ENCODE results near the gene CHTF18.
"Not testable (repeated sequence)": the region's sequence is repeated elsewhere in the genome, so short reads cannot be mapped to it uniquely, and the experiment has no call there.

CHTF18 gene

DNA sequence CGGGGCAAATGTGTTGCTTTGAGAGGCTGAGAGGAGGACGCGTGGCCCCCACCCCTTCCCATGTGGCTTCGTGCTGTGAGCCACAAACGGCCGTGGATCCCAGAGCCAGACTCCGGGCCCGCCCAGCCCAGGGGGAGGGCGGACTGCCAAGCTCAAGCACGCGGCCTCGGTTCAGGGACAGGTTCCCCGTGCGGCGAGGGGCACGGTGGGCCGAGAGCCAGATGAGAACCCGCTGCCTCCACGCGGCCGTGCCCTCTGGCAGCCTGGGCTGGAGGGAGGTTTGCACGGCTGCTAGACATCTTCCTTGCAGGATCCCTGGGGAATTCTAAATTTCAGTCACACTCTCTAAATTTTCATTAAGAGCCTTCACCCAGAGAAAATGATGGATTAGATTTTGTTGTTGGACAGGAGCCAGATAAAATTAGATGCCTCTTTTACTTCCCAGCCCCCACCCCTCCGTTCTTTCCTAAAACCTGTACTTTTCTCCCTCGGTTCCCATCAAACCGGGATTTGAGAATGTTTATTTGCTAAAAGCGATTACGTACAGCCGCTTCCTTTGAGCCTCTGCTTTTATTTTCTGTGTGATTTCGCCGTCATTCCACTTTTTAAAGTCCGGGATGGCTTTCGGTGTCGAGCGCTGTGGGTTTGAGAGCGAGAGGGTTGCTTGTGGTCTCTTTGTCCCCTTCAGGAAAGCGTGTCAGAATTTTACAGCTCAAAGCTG lies 37.1 kb downstream of the CHTF18 start:
- no peak for DNase-seq
- no peaks in the 10 kb centered on the region for H3K36me3 Mint-ChIP-seq (ENCODE audit: low read depth)
- peaks cover 3% of the 10 kb centered on the region for H3K4me1 Mint-ChIP-seq (ENCODE audit: low read depth)
- H3K9me3 Mint-ChIP-seq = no peaks in the 10 kb centered on the region
- peaks cover 27% of the 10 kb centered on the region for H3K27me3 Mint-ChIP-seq
- H3K27ac Mint-ChIP-seq = no peak overlapping the region
- H3K4me3 Mint-ChIP-seq = no peak overlapping the region

DNA sequence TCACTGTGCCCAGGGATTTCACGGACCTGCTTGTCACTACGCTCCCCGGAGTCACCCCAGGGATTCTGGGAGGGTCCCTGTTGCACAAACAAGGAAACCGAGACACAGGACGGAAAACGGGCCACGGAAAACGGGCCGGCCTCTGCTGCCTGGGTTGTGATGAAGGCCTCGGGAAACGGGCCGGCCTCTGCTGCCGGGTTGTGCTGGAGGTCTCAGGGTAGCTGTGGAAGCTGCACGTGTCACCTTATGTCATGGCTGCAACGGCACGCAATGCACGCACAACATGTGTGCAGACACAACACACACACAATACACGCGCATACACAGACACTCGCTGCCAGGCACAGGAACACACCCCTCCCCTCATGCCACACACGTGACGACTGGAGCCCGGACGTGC lies 39.1 kb downstream of the CHTF18 start:
- no peak for DNase-seq
- Mint-ChIP-seq H3K27ac (no peak overlapping the region), H3K27me3 (peaks cover 19% of the 10 kb centered on the region), H3K4me3 (no peak overlapping the region), H3K36me3 (ENCODE audit: low read depth) (no peaks in the 10 kb centered on the region), H3K4me1 (ENCODE audit: low read depth) (no peaks in the 10 kb centered on the region), H3K9me3 (no peaks in the 10 kb centered on the region)

DNA sequence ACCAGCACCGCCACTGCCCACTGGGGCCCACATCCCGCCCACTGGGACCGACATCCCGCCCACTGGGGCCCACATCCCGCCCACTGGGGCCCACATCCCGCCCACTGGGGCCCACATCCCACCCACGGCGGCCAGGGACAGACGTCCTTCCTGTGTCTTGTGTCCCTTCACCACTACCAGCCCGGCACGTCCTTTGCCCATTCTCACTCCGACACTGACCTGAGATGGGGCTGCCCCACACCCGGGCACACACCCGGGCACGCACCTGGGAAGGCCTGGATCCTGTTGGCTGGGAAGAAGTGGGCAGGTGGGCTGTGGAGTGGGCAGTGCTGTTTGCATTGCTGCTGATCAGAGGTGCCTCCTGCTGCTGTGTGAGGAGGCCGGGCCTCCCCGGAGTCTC lies 40.5 kb downstream of the CHTF18 start:
- H3K9me3 Mint-ChIP-seq = no peaks in the 10 kb centered on the region
- peaks cover 11% of the 10 kb centered on the region for H3K27me3 Mint-ChIP-seq
- no peak overlapping the region for H3K27ac Mint-ChIP-seq
- no peak for DNase-seq
- no peaks in the 10 kb centered on the region for H3K36me3 Mint-ChIP-seq (ENCODE audit: low read depth)
- no peak overlapping the region for H3K4me3 Mint-ChIP-seq
- H3K4me1 Mint-ChIP-seq (ENCODE audit: low read depth) = no peaks in the 10 kb centered on the region

DNA sequence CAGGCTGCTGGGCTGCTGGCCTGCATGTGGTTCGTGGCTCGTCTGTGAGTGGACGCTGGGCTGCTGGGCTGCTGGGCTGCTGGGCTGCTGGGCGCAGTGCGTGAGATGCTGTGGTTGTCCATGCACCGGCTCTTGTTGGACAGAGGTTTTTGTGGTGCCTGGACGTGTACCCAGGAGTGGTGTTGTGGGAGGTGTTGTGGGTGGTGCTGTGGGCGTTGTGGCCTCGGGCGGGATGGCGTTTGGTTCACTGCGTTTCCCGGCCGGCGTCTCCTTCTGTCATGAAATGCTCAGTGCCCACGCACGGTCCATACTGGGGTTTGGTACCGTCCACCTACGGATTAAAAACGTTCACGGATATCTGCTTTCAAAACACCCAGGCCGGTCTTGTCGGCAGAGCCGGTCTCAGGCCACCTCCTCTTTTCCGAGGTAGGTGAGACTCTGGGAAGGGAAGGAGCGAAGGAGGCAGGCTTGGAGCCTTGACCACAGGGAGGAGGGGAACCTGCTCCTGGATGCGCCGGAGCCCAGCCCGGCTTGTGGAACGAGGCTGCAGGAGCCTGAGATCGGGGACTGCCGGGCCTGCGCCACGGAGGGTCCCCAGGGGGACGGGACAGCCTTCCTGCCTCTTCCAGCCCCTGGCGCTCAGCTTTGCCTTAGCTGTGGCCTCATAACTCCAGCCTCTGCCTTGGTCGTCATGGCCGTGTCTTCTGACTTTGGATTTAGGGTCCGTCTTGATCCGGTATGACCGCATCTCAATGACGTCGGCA lies 41.9 kb downstream of the CHTF18 start:
- Mint-ChIP-seq H3K27ac (no peak overlapping the region), H3K4me3 (no peak overlapping the region), H3K27me3 (peaks cover 11% of the 10 kb centered on the region), H3K9me3 (no peaks in the 10 kb centered on the region), H3K36me3 (ENCODE audit: low read depth) (no peaks in the 10 kb centered on the region), H3K4me1 (ENCODE audit: low read depth) (no peaks in the 10 kb centered on the region)
- DNase-seq = no peak

DNA sequence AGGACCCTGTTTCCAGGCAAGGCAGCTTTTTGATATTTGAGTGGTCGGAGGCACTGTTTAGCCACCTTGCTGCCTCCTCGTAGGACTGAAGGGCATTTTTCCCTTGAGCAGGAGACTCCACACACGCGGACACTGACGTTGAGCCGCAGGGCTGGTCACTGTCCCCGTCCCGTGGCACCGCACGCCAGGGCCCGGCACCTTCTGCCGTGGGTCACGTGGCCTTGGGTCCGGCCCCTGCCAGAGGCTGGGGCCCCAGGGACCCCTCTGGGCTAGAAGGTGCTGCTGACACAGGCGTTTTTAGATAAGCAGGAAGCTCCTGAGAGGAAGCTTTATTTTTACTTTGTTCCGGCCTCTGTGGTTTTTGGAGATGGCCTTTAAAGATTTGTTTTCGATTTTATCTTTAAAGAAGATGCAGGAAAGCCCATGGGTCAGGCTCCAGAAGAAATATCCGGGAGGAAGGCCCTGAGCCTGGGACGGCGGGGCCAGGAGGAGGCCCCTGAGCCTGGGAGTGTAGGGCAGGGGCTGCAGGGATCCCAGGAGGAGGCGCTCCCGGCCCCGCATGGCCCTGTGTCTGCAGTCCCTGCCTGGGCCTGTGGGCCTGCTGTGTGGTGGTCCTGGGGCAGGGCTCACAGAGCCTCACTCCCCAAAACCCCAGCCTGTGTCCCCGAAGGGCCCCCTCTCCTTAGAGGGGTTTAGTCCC lies 42.6 kb downstream of the CHTF18 start:
- Mint-ChIP-seq H3K27me3 (peaks cover 11% of the 10 kb centered on the region), H3K36me3 (ENCODE audit: low read depth) (no peaks in the 10 kb centered on the region), H3K4me3 (no peak overlapping the region), H3K27ac (no peak overlapping the region), H3K9me3 (no peaks in the 10 kb centered on the region), H3K4me1 (ENCODE audit: low read depth) (no peaks in the 10 kb centered on the region)
- no peak for DNase-seq

DNA sequence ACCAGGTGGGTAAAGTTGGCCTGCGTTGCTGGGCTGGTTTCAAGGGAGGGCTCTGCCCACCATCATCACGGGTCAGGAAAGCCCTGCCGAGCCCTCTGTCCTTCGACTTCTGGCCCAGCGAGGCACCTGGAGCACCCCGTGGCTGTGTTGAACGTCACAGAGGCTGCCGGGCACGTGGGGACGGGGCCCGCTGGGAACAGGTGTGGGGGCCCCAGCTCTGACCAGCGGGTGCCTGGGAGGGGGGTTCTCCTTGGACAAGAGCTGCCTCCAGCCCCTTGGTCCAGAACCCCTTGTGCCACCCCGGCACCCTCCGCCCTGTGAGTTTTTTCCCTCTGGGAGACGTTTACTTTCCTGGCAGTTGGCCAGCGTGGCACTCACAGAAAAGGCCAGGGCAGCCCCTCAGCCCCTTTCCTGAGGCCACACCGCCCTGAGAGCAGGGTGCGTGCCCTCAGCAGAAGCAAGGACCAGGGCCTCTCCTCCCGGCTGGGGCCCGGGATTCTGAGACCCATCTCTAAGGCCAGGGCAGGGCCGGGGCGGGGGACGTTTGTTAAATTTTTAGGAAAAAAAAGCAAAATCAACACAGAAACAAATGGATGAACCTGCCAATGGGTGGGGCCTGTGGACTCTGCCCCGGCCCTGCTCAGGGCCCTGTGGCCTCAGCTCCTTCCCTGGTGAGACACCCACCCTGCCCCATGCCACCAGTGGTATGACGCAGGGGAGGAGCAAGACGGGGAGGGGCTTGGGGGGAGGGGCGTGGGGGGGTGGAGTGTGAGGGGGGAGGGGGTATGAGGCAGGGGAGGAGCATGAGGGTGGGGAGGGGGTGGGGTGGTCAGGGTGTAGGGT lies 43.4 kb downstream of the CHTF18 start:
- Mint-ChIP-seq H3K4me1 (ENCODE audit: low read depth) (no peaks in the 10 kb centered on the region), H3K27me3 (peaks cover 11% of the 10 kb centered on the region), H3K4me3 (no peak overlapping the region)

DNA sequence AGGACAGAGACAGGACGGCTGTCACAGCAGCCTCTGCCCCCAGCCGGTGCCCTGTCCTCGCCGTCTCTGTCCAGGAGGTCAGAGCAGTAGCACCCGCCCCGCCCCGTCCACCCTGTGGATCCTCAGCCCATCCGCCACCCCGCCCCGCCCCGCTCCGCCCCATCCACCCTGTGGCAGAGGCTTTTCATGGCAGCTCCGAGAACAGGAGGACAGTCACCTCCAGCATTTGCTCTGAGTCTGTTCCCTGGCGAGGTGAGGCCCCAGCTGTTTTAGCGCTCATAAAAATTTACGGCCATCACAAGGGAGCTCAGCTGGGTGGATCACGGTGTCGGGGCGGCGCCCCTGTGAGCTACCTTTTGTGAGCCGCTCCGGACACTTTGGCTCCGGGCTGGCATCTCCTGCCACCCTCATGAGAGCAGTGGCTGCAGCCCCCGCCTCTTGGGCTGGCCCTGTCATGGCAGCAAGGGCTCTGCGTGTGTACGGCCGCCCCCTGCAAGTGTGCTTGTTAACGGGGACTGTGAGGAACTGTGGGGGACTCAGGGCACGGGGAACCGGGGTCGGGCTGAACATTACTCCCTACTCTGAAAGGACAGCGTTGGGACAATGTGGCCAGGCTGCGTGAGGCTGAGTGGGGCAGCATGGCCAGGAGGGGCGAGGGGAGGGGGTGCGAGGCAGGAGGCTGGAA lies 44.4 kb downstream of the CHTF18 start:
- Mint-ChIP-seq H3K4me1 (ENCODE audit: low read depth) (no peaks in the 10 kb centered on the region), H3K4me3 (no peak overlapping the region), H3K27me3 (peaks cover 11% of the 10 kb centered on the region), H3K27ac (no peak overlapping the region), H3K36me3 (ENCODE audit: low read depth) (no peaks in the 10 kb centered on the region), H3K9me3 (peaks cover 8% of the 10 kb centered on the region)
- no peak for DNase-seq

More for the DNA sequence above, 43.4 kb downstream of the CHTF18 start:
- Mint-ChIP-seq H3K9me3 (peaks cover 5% of the 10 kb centered on the region), H3K27ac (no peak overlapping the region), H3K36me3 (ENCODE audit: low read depth) (no peaks in the 10 kb centered on the region)
- DNase-seq = no peak

DNA sequence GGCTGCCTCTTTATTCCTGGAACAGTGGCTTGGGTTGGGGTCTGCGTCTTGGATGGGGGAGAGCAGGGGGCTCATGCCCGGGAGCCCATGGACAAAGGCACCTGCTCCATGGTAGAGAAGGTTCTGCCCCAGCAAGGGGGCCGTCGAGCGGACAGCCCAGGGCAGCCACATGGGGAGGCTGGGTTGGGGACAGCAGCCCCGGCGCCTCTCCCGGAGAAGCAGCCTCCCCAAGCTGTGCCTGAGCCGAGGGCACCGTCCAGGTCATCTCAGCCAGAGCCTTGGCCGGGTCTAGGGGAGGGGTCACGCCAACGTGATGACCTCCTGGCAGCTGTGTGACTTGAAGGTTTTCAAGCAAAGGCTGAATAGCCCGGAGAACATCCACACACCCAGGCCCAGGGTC lies 45.0 kb downstream of the CHTF18 start:
- no peak for DNase-seq
- Mint-ChIP-seq H3K9me3 (peaks cover 8% of the 10 kb centered on the region), H3K27ac (no peak overlapping the region), H3K4me1 (ENCODE audit: low read depth) (no peaks in the 10 kb centered on the region), H3K4me3 (no peak overlapping the region), H3K36me3 (ENCODE audit: low read depth) (no peaks in the 10 kb centered on the region), H3K27me3 (peaks cover 8% of the 10 kb centered on the region)

DNA sequence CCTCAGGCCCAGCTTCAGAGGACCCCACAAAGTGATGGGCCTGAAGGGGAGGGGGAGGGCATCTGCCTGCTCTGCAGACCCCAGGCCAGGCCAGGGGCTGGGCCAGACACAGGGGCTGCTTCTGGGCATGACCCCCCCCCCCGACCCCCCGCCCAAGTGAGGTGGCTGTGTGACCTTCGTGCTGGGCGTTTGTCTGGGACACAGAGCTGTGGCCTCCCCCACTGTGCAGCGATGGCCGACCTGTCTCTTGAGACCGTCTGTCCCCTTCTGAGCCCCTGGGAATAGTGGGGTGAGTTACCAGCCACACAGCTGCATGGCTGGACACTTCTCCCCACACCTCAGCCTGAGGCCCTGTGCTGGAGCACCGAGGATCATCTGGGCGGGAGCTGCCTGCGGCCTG lies 47.0 kb downstream of the CHTF18 start:
- DNase-seq = no peak
- Mint-ChIP-seq H3K27ac (no peak overlapping the region), H3K4me3 (no peak overlapping the region), H3K4me1 (ENCODE audit: low read depth) (no peaks in the 10 kb centered on the region), H3K27me3 (no peaks in the 10 kb centered on the region), H3K9me3 (peaks cover 8% of the 10 kb centered on the region), H3K36me3 (ENCODE audit: low read depth) (no peaks in the 10 kb centered on the region)

DNA sequence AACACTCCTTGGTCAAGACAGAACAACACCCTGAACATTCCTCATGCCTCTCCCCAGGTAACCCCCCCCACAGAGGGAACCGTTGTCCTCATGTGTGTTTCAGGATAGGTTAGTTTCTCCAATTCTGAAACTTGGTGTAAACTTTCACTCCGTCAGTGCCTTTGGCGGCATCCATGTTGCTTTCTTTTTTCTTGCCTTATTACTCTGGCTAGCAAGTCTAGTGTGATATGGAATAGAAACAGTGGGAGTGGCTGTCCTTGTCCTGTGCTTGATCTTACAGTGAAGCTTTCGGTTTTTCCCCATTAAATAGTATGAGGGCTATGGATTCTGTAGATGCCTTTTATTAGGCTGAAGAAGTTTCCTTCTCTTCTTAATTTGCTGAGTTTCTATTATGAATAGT lies 47.8 kb downstream of the CHTF18 start:
- Mint-ChIP-seq H3K27ac (no peak overlapping the region), H3K9me3 (peaks cover 8% of the 10 kb centered on the region), H3K4me3 (no peak overlapping the region), H3K27me3 (no peaks in the 10 kb centered on the region), H3K36me3 (ENCODE audit: low read depth) (no peaks in the 10 kb centered on the region), H3K4me1 (ENCODE audit: low read depth) (no peaks in the 10 kb centered on the region)
- no peak for DNase-seq

DNA sequence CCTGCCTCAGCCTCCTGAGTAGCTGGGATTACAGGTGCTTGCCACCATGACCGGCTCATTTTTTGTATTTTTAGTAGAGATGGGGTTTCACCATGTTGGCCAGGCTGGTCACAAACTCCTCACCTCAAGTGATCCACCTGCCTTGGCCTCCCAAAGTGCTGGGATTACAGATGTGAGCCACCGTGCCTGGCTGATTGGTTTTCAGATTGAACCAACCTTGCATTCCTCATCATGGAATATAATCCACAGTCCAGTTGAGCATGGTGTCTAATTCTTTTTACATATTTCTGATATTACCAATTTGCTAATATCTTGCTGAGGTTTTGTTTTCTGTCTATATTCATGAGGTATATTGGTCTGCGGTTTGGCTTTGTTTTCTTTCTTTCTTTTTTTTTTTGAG lies 48.4 kb downstream of the CHTF18 start:
- not testable (repeated sequence) for H3K9me3 Mint-ChIP-seq; H3K36me3 Mint-ChIP-seq (ENCODE audit: low read depth); H3K4me1 Mint-ChIP-seq (ENCODE audit: low read depth); H3K27ac Mint-ChIP-seq; H3K27me3 Mint-ChIP-seq; H3K4me3 Mint-ChIP-seq; DNase-seq

DNA sequence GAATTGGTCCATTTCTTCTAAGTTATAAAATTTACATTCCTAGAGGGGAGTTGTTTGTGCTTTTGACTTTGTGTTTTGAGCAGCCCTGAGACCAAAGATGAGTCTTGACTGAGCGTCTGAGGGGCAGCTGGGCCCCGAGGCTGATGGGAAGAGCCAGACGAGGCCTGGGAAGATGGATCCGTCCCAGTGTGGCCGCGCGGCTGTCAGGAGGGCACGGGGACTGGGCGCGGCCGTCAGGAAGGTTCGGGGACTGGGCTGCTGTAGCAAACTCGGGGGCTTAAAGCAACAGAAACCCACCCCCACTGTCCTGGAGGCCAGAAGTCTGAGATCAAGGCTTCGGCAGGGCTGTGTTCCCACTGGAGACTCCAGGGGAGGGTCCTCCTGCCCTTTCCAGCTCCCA lies 50.3 kb downstream of the CHTF18 start:
- H3K36me3 Mint-ChIP-seq (ENCODE audit: low read depth) = no peaks in the 10 kb centered on the region
- no peak for DNase-seq
- no peaks in the 10 kb centered on the region for H3K4me1 Mint-ChIP-seq (ENCODE audit: low read depth)
- H3K4me3 Mint-ChIP-seq = no peak overlapping the region
- H3K27me3 Mint-ChIP-seq = no peaks in the 10 kb centered on the region
- H3K27ac Mint-ChIP-seq = no peak overlapping the region
- H3K9me3 Mint-ChIP-seq = peaks cover 8% of the 10 kb centered on the region

DNA sequence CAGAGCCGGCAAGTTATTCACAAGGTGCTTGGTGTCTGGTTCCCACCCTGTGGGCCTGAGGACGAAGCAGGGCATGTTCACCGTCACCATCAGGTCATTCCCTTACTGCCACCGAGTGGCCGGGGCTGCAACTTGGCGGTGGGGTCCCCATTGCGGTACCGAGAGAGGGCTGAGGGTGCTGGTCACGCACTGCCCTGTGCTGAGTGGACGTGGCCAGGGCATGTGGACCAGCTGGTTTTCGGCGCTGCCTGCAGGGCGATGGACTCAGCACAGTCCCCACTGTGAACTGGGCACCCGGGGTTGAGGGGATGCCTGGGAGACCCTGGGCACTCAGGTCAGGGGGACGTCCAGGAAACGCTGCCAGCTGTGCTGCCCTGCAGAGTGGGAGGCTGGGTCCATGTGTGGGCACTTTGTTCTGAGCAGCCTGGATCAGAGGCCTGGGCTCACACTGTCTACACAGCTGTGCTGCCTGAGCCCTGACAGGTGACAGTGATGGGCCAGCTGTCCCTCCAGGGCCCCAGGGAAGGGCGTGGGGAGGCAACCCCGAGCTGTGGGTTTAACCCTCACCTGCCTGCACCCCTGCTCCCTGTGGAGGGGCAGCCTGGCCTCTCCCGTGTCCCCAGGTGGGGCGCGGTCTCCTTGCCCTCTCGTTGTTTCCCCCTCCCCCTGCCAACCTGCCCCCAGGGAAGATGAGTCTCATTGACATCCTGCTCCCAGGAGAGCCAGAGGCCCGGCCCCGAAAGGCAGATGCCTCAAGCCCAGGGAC lies 51.4 kb downstream of the CHTF18 start:
- DNase-seq = no peak
- Mint-ChIP-seq H3K27ac (no peak overlapping the region), H3K9me3 (peaks cover 8% of the 10 kb centered on the region), H3K36me3 (ENCODE audit: low read depth) (no peaks in the 10 kb centered on the region), H3K4me3 (no peak overlapping the region), H3K27me3 (no peaks in the 10 kb centered on the region), H3K4me1 (ENCODE audit: low read depth) (no peaks in the 10 kb centered on the region)

Data from activated T-cell treated with anti-CD3 and anti-CD28 coated beads, Interleukin-2, amount 50 U/mL, for 24 hours (primary cell).